ENCODE results near the gene CFAP100.

DNA sequence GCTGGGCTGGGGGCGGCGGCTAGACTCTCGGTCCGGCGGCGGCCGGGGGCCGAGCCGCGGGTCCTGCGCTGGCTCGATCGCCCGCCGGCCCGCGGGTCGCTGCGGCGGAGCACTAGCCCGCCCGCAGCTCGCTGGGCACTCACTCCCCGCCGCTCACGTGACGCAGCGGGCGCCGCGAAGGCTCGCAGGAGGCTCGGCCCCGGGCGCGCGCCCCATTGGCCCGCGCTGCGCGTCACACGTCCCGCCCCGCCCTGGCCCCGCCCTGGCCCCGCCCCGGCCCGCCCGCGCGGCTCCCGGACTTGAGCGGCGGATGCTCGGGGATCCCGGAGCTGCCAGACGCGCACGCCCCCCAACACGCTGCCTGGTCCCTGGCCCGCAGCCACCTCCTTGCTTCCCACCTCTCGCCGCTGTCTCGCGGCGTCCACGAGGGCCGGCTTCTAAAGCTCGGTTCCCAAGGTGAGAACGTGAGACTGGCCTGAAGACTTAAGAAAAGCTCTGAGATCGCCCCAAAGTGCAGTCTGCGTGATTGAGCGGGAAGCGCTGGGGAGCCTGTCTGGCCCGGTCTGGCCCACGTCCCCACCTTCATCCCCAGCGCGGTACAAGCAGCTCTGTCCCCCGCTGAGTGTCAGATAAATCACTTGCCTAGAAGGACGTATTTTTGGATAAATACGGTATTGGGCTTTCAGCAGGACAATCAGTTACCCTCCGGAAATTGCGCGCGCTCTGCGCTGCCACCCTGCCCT lies 37.2 kb upstream of the CFAP100 start, which contains the start of gene KLF15:
- no peak for TF ChIP-seq POLR2AphosphoS5 (IDR thresholded peaks at IDR 0.05; ENCODE audit: borderline replicate concordance, low read depth, low read length)
- TF ChIP-seq EZH2 (IDR thresholded peaks at IDR 0.05), result no peak
- TF ChIP-seq FOXP2 (optimal IDR thresholded peaks at IDR 0.05; ENCODE audit: control extremely low read depth, extremely low read length, insufficient read depth), result no peak

Data from SK-N-MC (cell line).